ENCODE measurements around the gene ZYG11B.
"Not testable (repeated sequence)": the region's sequence is repeated elsewhere in the genome, so short reads cannot be mapped to it uniquely, and the experiment has no call there.

ZYG11B gene

GRCh38 chr1:52756020-52756419, 29.8 kb downstream of the ZYG11B start:
- no peak for DNase-seq (ENCODE audit: low read depth, low spot score)

GRCh38 chr1:52759908-52760307, 33.7 kb downstream of the ZYG11B start:
- no peak for DNase-seq (ENCODE audit: low read depth, low spot score)

GRCh38 chr1:52767596-52768280, 41.5 kb downstream of the ZYG11B start:
- no peak for DNase-seq (ENCODE audit: low read depth, low spot score)

GRCh38 chr1:52769346-52770033, 43.2 kb downstream of the ZYG11B start:
- no peak for DNase-seq (ENCODE audit: low read depth, low spot score)

- DNase-seq (ENCODE audit: low read depth, low spot score), result no peak
These were observed 45.1 kb downstream of the ZYG11B start for GRCh38 chr1:52771384-52771783.

- no peak for DNase-seq (ENCODE audit: low read depth, low spot score)
These were observed 59.9 kb downstream of the ZYG11B start for GRCh38 chr1:52786148-52786547.

GRCh38 chr1:52790429-52790828, 64.2 kb downstream of the ZYG11B start:
- DNase-seq (ENCODE audit: low read depth, low spot score), result not testable (repeated sequence)

- DNase-seq (ENCODE audit: low read depth, low spot score), result no peak
These were observed 65.8 kb downstream of the ZYG11B start for GRCh38 chr1:52792036-52792435.

- not testable (repeated sequence) for DNase-seq (ENCODE audit: low read depth, low spot score)
These were observed 67.5 kb downstream of the ZYG11B start for GRCh38 chr1:52793717-52794116.

GRCh38 chr1:52795464-52795863, 69.2 kb downstream of the ZYG11B start:
- no peak for DNase-seq (ENCODE audit: low read depth, low spot score)

- DNase-seq (ENCODE audit: low read depth, low spot score), result no peak
These were observed 72.1 kb downstream of the ZYG11B start for GRCh38 chr1:52798331-52798730.

GRCh38 chr1:52801011-52801410, 74.8 kb downstream of the ZYG11B start:
- DNase-seq (ENCODE audit: low read depth, low spot score), result no peak

GRCh38 chr1:52804083-52804482, 77.8 kb downstream of the ZYG11B start:
- not testable (repeated sequence) for DNase-seq (ENCODE audit: low read depth, low spot score)

GRCh38 chr1:52814465-52814864, 88.2 kb downstream of the ZYG11B start:
- DNase-seq (ENCODE audit: low read depth, low spot score), result no peak

- DNase-seq (ENCODE audit: low read depth, low spot score), result not testable (repeated sequence)
These were observed 94.6 kb downstream of the ZYG11B start for GRCh38 chr1:52820830-52821229.

- no peak for DNase-seq (ENCODE audit: low read depth, low spot score)
These were observed 99.6 kb downstream of the ZYG11B start for GRCh38 chr1:52825868-52826267.

GRCh38 chr1:52834798-52835197, 108.5 kb downstream of the ZYG11B start:
- peak; percentile 23 for DNase-seq (ENCODE audit: low read depth, low spot score)

GRCh38 chr1:52836035-52836434, 109.8 kb downstream of the ZYG11B start:
- peak; percentile 28 for DNase-seq (ENCODE audit: low read depth, low spot score)

GRCh38 chr1:52839175-52839574, 112.9 kb downstream of the ZYG11B start:
- not testable (repeated sequence) for DNase-seq (ENCODE audit: low read depth, low spot score)

GRCh38 chr1:52842643-52843310, 116.5 kb downstream of the ZYG11B start, which contains the start of gene ZYG11A:
TSS of gene ZYG11A (plus strand) at chr1:52842760. CDS start at chr1:52842884, 124 bp downstream.
- peak; percentile 94 for DNase-seq (ENCODE audit: low read depth, low spot score)

GRCh38 chr1:52845119-52845518, 118.9 kb downstream of the ZYG11B start:
- not testable (repeated sequence) for DNase-seq (ENCODE audit: low read depth, low spot score)

- no peak for DNase-seq (ENCODE audit: low read depth, low spot score)
These were observed 122.2 kb downstream of the ZYG11B start for GRCh38 chr1:52848423-52848822.

- no peak for DNase-seq (ENCODE audit: low read depth, low spot score)
These were observed 124.7 kb downstream of the ZYG11B start for GRCh38 chr1:52850951-52851350.
